GM18861 (cell line): Measurements from ENCODE around the gene ZNF576.
"Not testable (repeated sequence)": the region's sequence is repeated elsewhere in the genome, so short reads cannot be mapped to it uniquely, and the experiment has no call there.

Source experiments
- ATAC-seq: cut with Tn5 transposase; IDR thresholded peaks from one replicate; pipeline ENCODE4 v1.9.1; 2021; ENCODE audit not compliant: unreplicated experiment

The ZNF576 gene

GRCh38 chr19:43650276-43650675 is 53.9 kb downstream of the ZNF576 start:
- not testable (repeated sequence) for ATAC-seq
